H9 (cell line): ENCODE data around the gene LILRA5. TPM values are rescaled to one million over a fixed set of nuclear protein-coding genes. Genes with fewer than 3 reads are reported as not detected.

Experiments
- DNase-seq: peaks from one replicate; pipeline ENCODE4 v3.0.0-alpha.2; 2017
- H2AFZ ChIP-seq: one replicate; pipeline ENCODE4 v1.6.1; 2013; ENCODE audit warnings: mild to moderate bottlenecking, low read length, control low read depth, moderate library complexity
- H2AK5ac ChIP-seq: 2 replicates; pipeline ENCODE4 v1.6.1; 2013; ENCODE audit warnings: low read length, control low read depth, mixed read lengths; ENCODE audit not compliant: insufficient read length
- H2BK120ac ChIP-seq: one replicate; pipeline ENCODE4 v1.6.1; 2013; ENCODE audit warnings: low read depth, mild to moderate bottlenecking, low read length, control low read depth, inconsistent platforms; ENCODE audit not compliant: poor library complexity, severe bottlenecking
- H2BK12ac ChIP-seq: 2 replicates; pipeline ENCODE4 v1.6.1; 2013; ENCODE audit warnings: low read length, control low read depth, mixed read lengths, low read depth; ENCODE audit not compliant: insufficient read length
- H2BK15ac ChIP-seq: 2 replicates; pipeline ENCODE4 v1.6.1; 2013; ENCODE audit warnings: low read depth, low read length, control low read depth
- H2BK20ac ChIP-seq: one replicate; pipeline ENCODE4 v1.6.1; 2013; ENCODE audit warnings: low read depth, mild to moderate bottlenecking, low read length, control low read depth, inconsistent platforms; ENCODE audit not compliant: poor library complexity, severe bottlenecking
- H2BK5ac ChIP-seq: 2 replicates; pipeline ENCODE4 v1.6.1; 2013; ENCODE audit warnings: low read length, control low read depth, mixed read lengths; ENCODE audit not compliant: insufficient read length
- H3K14ac ChIP-seq: 2 replicates; pipeline ENCODE4 v1.6.1; 2013; ENCODE audit warnings: low read length, control low read depth; ENCODE audit not compliant: insufficient read depth
- H3K18ac ChIP-seq: 2 replicates; pipeline ENCODE4 v1.6.1; 2013; ENCODE audit warnings: low read depth, mild to moderate bottlenecking, mixed read lengths, low read length, control low read depth; ENCODE audit not compliant: insufficient read length
- H3K23ac ChIP-seq: 2 replicates; pipeline ENCODE4 v1.6.1; 2013; ENCODE audit warnings: low read length, control low read depth, mixed read lengths, low read depth; ENCODE audit not compliant: insufficient read length
- H3K23me2 ChIP-seq: 2 replicates; pipeline ENCODE4 v1.6.1; 2013; ENCODE audit warnings: low read depth, mild to moderate bottlenecking, mixed read lengths, low read length, control low read depth; ENCODE audit not compliant: insufficient read length, poor library complexity, severe bottlenecking
- H3K27ac ChIP-seq: 2 replicates; pipeline ENCODE4 v1.5.1; 2013; ENCODE audit warnings: low read length, control low read depth, mixed read lengths, low read depth; ENCODE audit not compliant: insufficient read length
- H3K27me3 ChIP-seq: 2 replicates; pipeline ENCODE4 v1.6.1; 2013; ENCODE audit warnings: low read length, control low read depth, inconsistent platforms; ENCODE audit not compliant: insufficient read depth
- H3K4ac ChIP-seq: 2 replicates; pipeline ENCODE4 v1.6.1; 2013; ENCODE audit warnings: low read depth, mild to moderate bottlenecking, control low read depth, inconsistent platforms, low read length, moderate library complexity
- H3K4me1 ChIP-seq: 2 replicates; pipeline ENCODE4 v1.6.1; 2013; ENCODE audit warnings: low read length, control low read depth, inconsistent platforms; ENCODE audit not compliant: insufficient read depth
- H3K4me2 ChIP-seq: 2 replicates; pipeline ENCODE4 v1.6.1; 2013; ENCODE audit warnings: low read length, control low read depth, mixed read lengths; ENCODE audit not compliant: insufficient read length, insufficient read depth
- H3K56ac ChIP-seq: 2 replicates; pipeline ENCODE4 v1.6.1; 2013; ENCODE audit warnings: low read depth, mild to moderate bottlenecking, mixed read lengths, low read length, control low read depth; ENCODE audit not compliant: insufficient read length
- H3K79me1 ChIP-seq: 2 replicates; pipeline ENCODE4 v1.6.1; 2013; ENCODE audit warnings: low read depth, mild to moderate bottlenecking, moderate library complexity, low read length, control low read depth, inconsistent platforms; ENCODE audit not compliant: insufficient read depth, poor library complexity, severe bottlenecking
- H3K79me2 ChIP-seq: 2 replicates; pipeline ENCODE4 v1.6.1; 2013; ENCODE audit warnings: low read length, control low read depth, inconsistent platforms; ENCODE audit not compliant: insufficient read depth
- H3K9ac ChIP-seq: 2 replicates; pipeline ENCODE4 v1.6.1; 2013; ENCODE audit warnings: low read length, control low read depth, mixed read lengths; ENCODE audit not compliant: insufficient read length; ENCODE audit errors: extremely low read depth
- H3K9me3 ChIP-seq: one replicate; pipeline ENCODE4 v1.6.1; 2013; ENCODE audit warnings: low read depth, low read length, inconsistent platforms; ENCODE audit not compliant: control insufficient read depth
- H3T11ph ChIP-seq: one replicate; pipeline ENCODE4 v1.6.1; 2013; ENCODE audit warnings: mild to moderate bottlenecking, low read length, control low read depth, inconsistent platforms
- H4K20me1 ChIP-seq: one replicate; pipeline ENCODE4 v1.6.1; 2013; ENCODE audit not compliant: control insufficient read depth, insufficient read length, insufficient read depth
- H4K5ac ChIP-seq: 2 replicates; pipeline ENCODE4 v1.6.1; 2013; ENCODE audit warnings: low read depth, mild to moderate bottlenecking, mixed read lengths, low read length, control low read depth; ENCODE audit not compliant: insufficient read length
- H4K8ac ChIP-seq: replicated peaks from 2 replicates; pipeline ENCODE4 v1.6.1; 2013; ENCODE audit warnings: low read length, control low read depth, mixed read lengths, low read depth; ENCODE audit not compliant: insufficient read length
- H4K91ac ChIP-seq: 2 replicates; pipeline ENCODE4 v1.6.1; 2013; ENCODE audit warnings: low read depth, mild to moderate bottlenecking, moderate library complexity, mixed read lengths, low read length, control low read depth; ENCODE audit not compliant: insufficient read length
- H3K27ac Mint-ChIP-seq, 3 experiments: 2 replicates in 2 of 3; 3 replicates in 1 of 3; pipeline ENCODE4 v1.8.0; 2020 to 2021; ENCODE audit warnings: mixed read lengths in 3 of 3, mild to moderate bottlenecking in 1 of 3, moderate library complexity in 1 of 3
- H3K27me3 Mint-ChIP-seq: 2 replicates; pipeline ENCODE4 v1.8.0; 2021; ENCODE audit warnings: low read depth, mild to moderate bottlenecking, moderate library complexity, mixed read lengths
- H3K36me3 Mint-ChIP-seq, 3 experiments: 2 replicates in 2 of 3; 3 replicates in 1 of 3; pipeline ENCODE4 v1.8.0; 2020 to 2021; ENCODE audit warnings: low read depth in 3 of 3, mixed read lengths in 3 of 3; ENCODE audit not compliant: insufficient read depth in 1 of 3
- H3K4me1 Mint-ChIP-seq, 2 experiments: 2 replicates each; pipeline ENCODE4 v1.8.0; 2020; ENCODE audit warnings: mixed read lengths in 2 of 2
- H3K4me3 Mint-ChIP-seq, 2 experiments: 2 replicates in 1 of 2; 3 replicates in 1 of 2; pipeline ENCODE4 v1.8.0; 2020 to 2021; ENCODE audit warnings: mild to moderate bottlenecking in 2 of 2, mixed read lengths in 2 of 2, moderate library complexity in 1 of 2
- H3K9me3 Mint-ChIP-seq, 2 experiments: 2 replicates in 1 of 2; 3 replicates in 1 of 2; pipeline ENCODE4 v1.8.0; 2020; ENCODE audit warnings: mild to moderate bottlenecking in 2 of 2, mixed read lengths in 2 of 2, moderate library complexity in 1 of 2
- CTCF ChIP-seq: fragments of 200-600 bp; sonication (generic); conservative IDR thresholded peaks from 3 replicates; pipeline ENCODE4 v1.8.0; 2021; ENCODE audit warnings: antibody characterized with exemption, mild to moderate bottlenecking
- WGBS: extraction: QIAGEN DNeasy Blood & Tissue Kit; methylation state at CpG from one replicate; pipeline ENCODE4 v1.1.7; 2013; ENCODE audit warnings: missing lambda C conversion rate, low lambda C conversion rate, mixed read lengths; ENCODE audit not compliant: insufficient read length; ENCODE audit errors: extremely low coverage; 5-methylcytosine and 5-hydroxymethylcytosine counted together
- total RNA-seq: library from RNA; stranded (reverse); gene quantifications from 2 replicates; pipeline ENCODE4 v1.2.1, GENCODE V29; 2021

The LILRA5 gene
- total RNA-seq, 1 experiment from 2014 or later: not detected

- no CpG with 5 or more reads among the region's 3 CpGs for WGBS
- DNase-seq: no peak
- Histone ChIP-seq H3K18ac (no peak overlapping the region), H2BK15ac (no peak overlapping the region), H3K4me1 (no peaks in the 10 kb centered on the region; the same call in 1 of the 2 replicates), H3K4ac (no peak overlapping the region), H2BK12ac (no peak overlapping the region), H4K5ac (no peak overlapping the region), H3K79me2 (no peaks in the 10 kb centered on the region), H3K9ac (no peak overlapping the region), H4K91ac (no peak overlapping the region), H4K20me1 (no peaks in the 10 kb centered on the region), H3K56ac (no peak overlapping the region), H3K27me3 (no peaks in the 10 kb centered on the region), H3K9me3 (no peaks in the 10 kb centered on the region), H2BK5ac (no peak overlapping the region), H3K23ac (no peak overlapping the region), H3K14ac (no peak overlapping the region), H3K4me2 (no peak overlapping the region), H4K8ac (no peak overlapping the region), H2AFZ (no peak overlapping the region), H3K79me1 (no peaks in the 10 kb centered on the region), H3K27ac (no peak overlapping the region), H3K23me2 (no peaks in the 10 kb centered on the region), H2AK5ac (no peak overlapping the region), H2BK20ac (no peak overlapping the region), H2BK120ac (no peak overlapping the region), H3T11ph (no peak overlapping the region)
- H3K4me1 Mint-ChIP-seq: peaks cover 4 to 16% of the 10 kb centered on the region in 2 experiments; a peak in 3 of 4 replicates
- no peak for TF ChIP-seq CTCF
- peaks cover 0 to 69% of the 10 kb centered on the region in 2 experiments; a peak in 3 of 5 replicates for H3K9me3 Mint-ChIP-seq
- peaks cover 18% of the 10 kb centered on the region for H3K27me3 Mint-ChIP-seq
- H3K36me3 Mint-ChIP-seq: peaks cover 0 to 3% (median 1%) of the 10 kb centered on the region in 3 experiments; a peak in 3 of 7 replicates
- H3K27ac Mint-ChIP-seq: no peak overlapping the region; a peak in 1 of 7 replicates
- no peak overlapping the region for H3K4me3 Mint-ChIP-seq
Observed at GRCh38 chr19:54333586-54334298, 20.8 kb upstream of the LILRA5 start.
